Panc1 (cell line): Measurements from ENCODE around the gene GNAQ. TPM values are rescaled to one million over a fixed set of nuclear protein-coding genes. Genes with fewer than 3 reads are reported as not detected.

Source experiments
- ATAC-seq: fragments of 200-7000 bp; cut with Tn5 transposase; 2 replicates; pipeline ENCODE4 v1.9.1; 2020; ENCODE audit warnings: mild to moderate bottlenecking, moderate library complexity
- BruUV-seq: library from RNA; stranded (reverse); fragments of 400-500 nt; replicated peaks from 2 replicates; lab custom pipeline; 2021; lab: Mats Ljungman, UMichigan
- CTCF ChIA-PET: fragments of 300-600 bp; sonication (Branson Sonifier 250); formaldehyde crosslinking; loops from one replicate; lab custom pipeline; 2022; ENCODE audit warnings: antibody characterized with exemption; lab: Charles Lee
- POLR2A ChIA-PET: fragments of 300-600 bp; sonication (Branson Sonifier 250); formaldehyde crosslinking; loops from one replicate; lab custom pipeline; 2022; ENCODE audit warnings: antibody characterized with exemption; lab: Charles Lee
- DNase-seq: peaks from one replicate; pipeline ENCODE4 v3.0.0-alpha.2; 2010; ENCODE audit warnings: low read depth, low spot score
- H3K27ac ChIP-seq: 2 replicates; pipeline ENCODE4 v1.5.1; 2011; ENCODE audit warnings: mild to moderate bottlenecking, low read length, inconsistent platforms
- H3K27me3 ChIP-seq: fragments of 200-500 bp; sonication (Bioruptor generic); 2 replicates; pipeline ENCODE4 v1.6.0; 2014; ENCODE audit warnings: low read length, inconsistent platforms; ENCODE audit not compliant: control insufficient read depth, insufficient read depth
- H3K36me3 ChIP-seq: fragments of 200-500 bp; sonication (Bioruptor generic); 2 replicates; pipeline ENCODE4 v1.5.1; 2014; ENCODE audit warnings: inconsistent platforms, mild to moderate bottlenecking, low read length, moderate library complexity; ENCODE audit not compliant: control insufficient read depth, insufficient read depth
- H3K4me1 ChIP-seq: 2 replicates; pipeline ENCODE4 v1.5.1; 2011; ENCODE audit warnings: inconsistent platforms, mild to moderate bottlenecking, low read length, moderate library complexity; ENCODE audit not compliant: control insufficient read depth, insufficient read depth
- H3K4me3 ChIP-seq, 2 experiments: 2 replicates each; pipeline ENCODE4 v1.5.1; 2011 to 2012; ENCODE audit warnings: low read depth in 2 of 2, low read length in 2 of 2, mild to moderate bottlenecking in 2 of 2, inconsistent platforms in 1 of 2, moderate library complexity in 1 of 2
- H3K9me3 ChIP-seq: fragments of 200-500 bp; sonication (Bioruptor generic); 2 replicates; pipeline ENCODE4 v1.5.1; 2014; ENCODE audit warnings: low read depth, mild to moderate bottlenecking, inconsistent platforms, low read length, moderate library complexity; ENCODE audit not compliant: control insufficient read depth, insufficient read depth
- POLR2AphosphoS5 ChIP-seq: IDR thresholded peaks from 2 replicates; pipeline ENCODE4 v1.6.1; 2012; ENCODE audit warnings: mild to moderate bottlenecking, low read depth, low read length, moderate library complexity
- SIN3A ChIP-seq: IDR thresholded peaks from 2 replicates; pipeline ENCODE4 v1.6.1; 2012; ENCODE audit warnings: low read depth, mild to moderate bottlenecking, low read length, moderate library complexity, borderline replicate concordance; ENCODE audit not compliant: insufficient read depth
- TCF7L2 ChIP-seq: IDR thresholded peaks from 2 replicates; pipeline ENCODE4 v1.6.1; 2011; ENCODE audit warnings: mild to moderate bottlenecking, low read depth, low read length, inconsistent platforms
- in situ Hi-C: cut with HindIII; loops from 2 replicates; pipeline ENCODE4 v1.10.0; 2016; ENCODE audit warnings: low sequenced_read_pairs, low pct_unique_long_range_greater_than_20kb
- intact Hi-C: fragments of 100-400 bp; cut with micrococcal nuclease; formaldehyde crosslinking; loops from one replicate; pipeline ENCODE4 v1.10.0; 2022; ENCODE audit not compliant: unreplicated experiment
- total RNA-seq: library from RNA; stranded (reverse); gene quantifications from one replicate; pipeline ENCODE4 v1.2.1, GENCODE V29; 2021; ENCODE audit not compliant: unreplicated experiment
- TF ChIP-seq, protein P1 (sequence below), 2 experiments: IDR thresholded peaks; 2 replicates each; pipeline ENCODE4 v1.6.1; 2011 to 2012; ENCODE audit warnings: low read depth in 2 of 2, control low read depth in 1 of 2, low read length in 1 of 2, mild to moderate bottlenecking in 1 of 2, moderate library complexity in 1 of 2; ENCODE audit not compliant: insufficient read depth in 1 of 2
- TF ChIP-seq, protein P2 (sequence below): fragments of 450-650 bp; IDR thresholded peaks from 2 replicates; pipeline ENCODE4 v1.5.1; 2017; ENCODE audit warnings: mild to moderate bottlenecking

The GNAQ gene
- total RNA-seq, 1 experiment from 2014 or later: 34.5 TPM

DNA sequence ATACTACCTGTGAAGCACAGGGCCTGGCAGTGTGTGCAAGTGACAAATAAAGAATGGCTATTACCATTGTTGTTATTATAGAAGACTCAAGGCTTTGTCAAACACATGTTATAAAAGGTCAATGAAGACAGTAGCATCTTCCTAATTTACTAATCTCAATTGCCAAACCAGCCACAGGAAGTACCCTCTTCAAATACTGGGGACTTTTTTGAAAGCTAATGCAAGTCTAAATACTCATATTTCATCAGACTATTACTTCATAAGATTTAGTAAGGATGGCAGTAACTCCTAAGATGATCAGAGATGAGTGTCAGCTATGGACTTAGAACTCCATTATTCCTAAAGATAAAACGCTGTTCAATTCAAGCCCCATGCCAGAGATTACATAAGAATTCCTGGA lies 43.0 kb downstream of the GNAQ start:
- Histone ChIP-seq H3K27me3 (no peaks in the 10 kb centered on the region), H3K27ac (no peak overlapping the region), H3K4me3 (no peak overlapping the region), H3K4me1 (no peaks in the 10 kb centered on the region), H3K9me3 (no peaks in the 10 kb centered on the region), H3K36me3 (no peaks in the 10 kb centered on the region)
- TF ChIP-seq POLR2AphosphoS5 (no peak), TCF7L2 (no peak), SIN3A (no peak)
- TF ChIP-seq, protein P1, sequence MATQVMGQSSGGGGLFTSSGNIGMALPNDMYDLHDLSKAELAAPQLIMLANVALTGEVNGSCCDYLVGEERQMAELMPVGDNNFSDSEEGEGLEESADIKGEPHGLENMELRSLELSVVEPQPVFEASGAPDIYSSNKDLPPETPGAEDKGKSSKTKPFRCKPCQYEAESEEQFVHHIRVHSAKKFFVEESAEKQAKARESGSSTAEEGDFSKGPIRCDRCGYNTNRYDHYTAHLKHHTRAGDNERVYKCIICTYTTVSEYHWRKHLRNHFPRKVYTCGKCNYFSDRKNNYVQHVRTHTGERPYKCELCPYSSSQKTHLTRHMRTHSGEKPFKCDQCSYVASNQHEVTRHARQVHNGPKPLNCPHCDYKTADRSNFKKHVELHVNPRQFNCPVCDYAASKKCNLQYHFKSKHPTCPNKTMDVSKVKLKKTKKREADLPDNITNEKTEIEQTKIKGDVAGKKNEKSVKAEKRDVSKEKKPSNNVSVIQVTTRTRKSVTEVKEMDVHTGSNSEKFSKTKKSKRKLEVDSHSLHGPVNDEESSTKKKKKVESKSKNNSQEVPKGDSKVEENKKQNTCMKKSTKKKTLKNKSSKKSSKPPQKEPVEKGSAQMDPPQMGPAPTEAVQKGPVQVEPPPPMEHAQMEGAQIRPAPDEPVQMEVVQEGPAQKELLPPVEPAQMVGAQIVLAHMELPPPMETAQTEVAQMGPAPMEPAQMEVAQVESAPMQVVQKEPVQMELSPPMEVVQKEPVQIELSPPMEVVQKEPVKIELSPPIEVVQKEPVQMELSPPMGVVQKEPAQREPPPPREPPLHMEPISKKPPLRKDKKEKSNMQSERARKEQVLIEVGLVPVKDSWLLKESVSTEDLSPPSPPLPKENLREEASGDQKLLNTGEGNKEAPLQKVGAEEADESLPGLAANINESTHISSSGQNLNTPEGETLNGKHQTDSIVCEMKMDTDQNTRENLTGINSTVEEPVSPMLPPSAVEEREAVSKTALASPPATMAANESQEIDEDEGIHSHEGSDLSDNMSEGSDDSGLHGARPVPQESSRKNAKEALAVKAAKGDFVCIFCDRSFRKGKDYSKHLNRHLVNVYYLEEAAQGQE (IDR thresholded peaks at IDR 0.05; ENCODE audit: insufficient read depth in 1 of 2, low read depth in 2 of 2, low read length in 1 of 2): no peak
- TF ChIP-seq, protein P2, sequence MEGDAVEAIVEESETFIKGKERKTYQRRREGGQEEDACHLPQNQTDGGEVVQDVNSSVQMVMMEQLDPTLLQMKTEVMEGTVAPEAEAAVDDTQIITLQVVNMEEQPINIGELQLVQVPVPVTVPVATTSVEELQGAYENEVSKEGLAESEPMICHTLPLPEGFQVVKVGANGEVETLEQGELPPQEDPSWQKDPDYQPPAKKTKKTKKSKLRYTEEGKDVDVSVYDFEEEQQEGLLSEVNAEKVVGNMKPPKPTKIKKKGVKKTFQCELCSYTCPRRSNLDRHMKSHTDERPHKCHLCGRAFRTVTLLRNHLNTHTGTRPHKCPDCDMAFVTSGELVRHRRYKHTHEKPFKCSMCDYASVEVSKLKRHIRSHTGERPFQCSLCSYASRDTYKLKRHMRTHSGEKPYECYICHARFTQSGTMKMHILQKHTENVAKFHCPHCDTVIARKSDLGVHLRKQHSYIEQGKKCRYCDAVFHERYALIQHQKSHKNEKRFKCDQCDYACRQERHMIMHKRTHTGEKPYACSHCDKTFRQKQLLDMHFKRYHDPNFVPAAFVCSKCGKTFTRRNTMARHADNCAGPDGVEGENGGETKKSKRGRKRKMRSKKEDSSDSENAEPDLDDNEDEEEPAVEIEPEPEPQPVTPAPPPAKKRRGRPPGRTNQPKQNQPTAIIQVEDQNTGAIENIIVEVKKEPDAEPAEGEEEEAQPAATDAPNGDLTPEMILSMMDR: no peak
- no peak for DNase-seq
- in situ Hi-C loops: no loop called here
- ATAC-seq: no peak
- intact Hi-C loops: no loop called here
- ChIA-PET POLR2A (no interaction called here), CTCF (no interaction called here)
- no TSS peak for BruUV-seq

DNA sequence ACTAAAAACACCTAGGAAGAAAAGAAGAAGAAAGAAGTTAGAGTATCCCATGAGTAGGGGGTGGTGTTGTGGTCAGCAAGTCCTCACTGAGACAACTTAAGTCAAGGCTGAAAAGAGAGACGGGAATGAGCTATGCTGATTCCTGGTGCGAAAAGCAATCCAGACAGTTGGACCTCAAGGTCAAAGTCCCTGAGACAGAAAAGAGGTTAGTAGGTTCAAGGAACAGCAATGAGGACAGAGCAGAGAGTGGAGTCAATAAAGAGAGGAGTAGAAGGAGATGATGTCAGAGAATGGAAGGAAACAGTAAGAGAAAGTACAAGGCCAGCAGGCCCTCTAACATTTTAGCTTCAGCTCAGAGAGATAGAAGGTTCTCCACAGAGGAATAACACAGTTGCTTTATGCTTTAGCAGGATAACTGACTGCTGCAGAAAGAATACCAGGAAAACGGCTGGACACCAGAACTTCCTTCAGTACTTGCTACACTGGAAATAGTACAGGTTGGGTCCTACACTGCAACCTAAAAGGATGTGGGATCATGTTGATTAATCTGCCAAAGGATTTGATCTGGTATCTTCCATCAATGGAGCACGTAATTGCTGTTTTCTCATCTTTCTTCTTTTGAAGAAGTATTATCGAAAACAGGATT lies 43.6 kb downstream of the GNAQ start:
- POLR2A ChIA-PET: no interaction called here
- Histone ChIP-seq H3K27ac (no peak overlapping the region), H3K36me3 (no peaks in the 10 kb centered on the region), H3K4me3 (no peak overlapping the region), H3K27me3 (no peaks in the 10 kb centered on the region), H3K4me1 (no peaks in the 10 kb centered on the region), H3K9me3 (no peaks in the 10 kb centered on the region)
- DNase-seq: no peak
- ATAC-seq: no peak
- no TSS peak for BruUV-seq
- in situ Hi-C loops (no loop called here), intact Hi-C loops (no loop called here)
- CTCF ChIA-PET: no interaction called here
- TF ChIP-seq TCF7L2 (no peak), POLR2AphosphoS5 (no peak), SIN3A (no peak)
- TF ChIP-seq, protein P2: no peak
- TF ChIP-seq, protein P1 (IDR thresholded peaks at IDR 0.05; ENCODE audit: insufficient read depth in 1 of 2, low read depth in 2 of 2, low read length in 1 of 2): no peak
